H1 (cell line): Measurements from ENCODE around the gene MYBPC2. TPM values are rescaled to one million over a fixed set of nuclear protein-coding genes. Genes with fewer than 3 reads are reported as not detected.
"Not testable (repeated sequence)": the region's sequence is repeated elsewhere in the genome, so short reads cannot be mapped to it uniquely, and the experiment has no call there.

Experiments
- CTCF ChIA-PET: fragments of 300-600 bp; sonication (Branson Sonifier 250); formaldehyde crosslinking; loops from one replicate; lab custom pipeline; 2021; ENCODE audit not compliant: partially characterized antibody; lab: Charles Lee
- POLR2A ChIA-PET: fragments of 300-600 bp; sonication (Branson Sonifier 250); formaldehyde crosslinking; loops from one replicate; lab custom pipeline; 2021; ENCODE audit warnings: inconsistent platforms; ENCODE audit not compliant: partially characterized antibody; lab: Charles Lee
- DNase-seq, 2 experiments: peaks; one replicate each; pipeline versions ENCODE4 v3.0.0 to v3.0.0-alpha.2; 2010 to 2022; ENCODE audit warnings: low spot score in 2 of 2, low read depth in 1 of 2, mixed read lengths in 1 of 2
- FAIRE-seq: peaks from 2 replicates; lab custom pipeline; 2011; peaks lifted over from hg19 to GRCh38; lab: Jason Lieb, UNC
- H2AFZ ChIP-seq: 2 replicates; pipeline ENCODE4 v1.8.1; 2012; ENCODE audit warnings: low read length, inconsistent platforms
- H2AK5ac ChIP-seq: 2 replicates; pipeline ENCODE4 v1.6.1; 2013; ENCODE audit warnings: low read depth, low read length
- H2BK120ac ChIP-seq: replicated peaks from 2 replicates; pipeline ENCODE3; 2013; ENCODE audit warnings: low read depth, low read length, inconsistent platforms
- H2BK12ac ChIP-seq: 2 replicates; pipeline ENCODE4 v1.6.1; 2013; ENCODE audit warnings: low read depth, low read length
- H2BK15ac ChIP-seq: 2 replicates; pipeline ENCODE4 v1.6.1; 2013; ENCODE audit warnings: low read length
- H2BK20ac ChIP-seq: 2 replicates; pipeline ENCODE4 v1.6.1; 2013; ENCODE audit warnings: low read length
- H2BK5ac ChIP-seq: 2 replicates; pipeline ENCODE4 v1.6.1; 2013; ENCODE audit warnings: low read depth, low read length
- H3K14ac ChIP-seq: 2 replicates; pipeline ENCODE4 v1.6.1; 2013; ENCODE audit warnings: inconsistent platforms; ENCODE audit not compliant: insufficient read length
- H3K18ac ChIP-seq: 2 replicates; pipeline ENCODE4 v1.6.1; 2013; ENCODE audit warnings: low read length; ENCODE audit errors: extremely low read depth
- H3K23ac ChIP-seq: 2 replicates; pipeline ENCODE4 v1.6.1; 2013; ENCODE audit warnings: inconsistent platforms; ENCODE audit not compliant: insufficient read length
- H3K23me2 ChIP-seq: 2 replicates; pipeline ENCODE4 v1.6.1; 2013; ENCODE audit warnings: low read depth, low read length
- H3K27ac ChIP-seq: 2 replicates; pipeline ENCODE4 v1.6.1; 2011; ENCODE audit warnings: low read depth, low read length, inconsistent platforms
- H3K27me3 ChIP-seq, 4 experiments: replicated peaks in 1 of 4; 1 replicate in 1 of 4; 2 replicates in 3 of 4; pipeline versions ENCODE4 v1.6.1 to v1.8.1; 2011 to 2013; ENCODE audit warnings: low read length in 3 of 4, mild to moderate bottlenecking in 3 of 4, inconsistent platforms in 2 of 4, mixed read lengths in 2 of 4, moderate library complexity in 1 of 4; ENCODE audit not compliant: control insufficient read depth in 3 of 4, insufficient read depth in 3 of 4; ENCODE audit errors: extremely low read depth in 1 of 4
- H3K36me3 ChIP-seq, 4 experiments: 2 replicates each; pipeline versions ENCODE4 v1.6.1 to v1.8.1; 2011 to 2013; ENCODE audit warnings: mild to moderate bottlenecking in 4 of 4, low read length in 3 of 4, moderate library complexity in 2 of 4, control low read depth in 1 of 4, inconsistent platforms in 1 of 4; ENCODE audit not compliant: insufficient read depth in 4 of 4, control insufficient read depth in 2 of 4
- H3K4ac ChIP-seq: replicated peaks from 2 replicates; pipeline ENCODE3; 2013; ENCODE audit warnings: low read length, low read depth, mixed read lengths, inconsistent platforms; ENCODE audit not compliant: insufficient read length
- H3K4me1 ChIP-seq, 4 experiments: replicated peaks in 1 of 4; 1 replicate in 1 of 4; 2 replicates in 3 of 4; pipeline versions ENCODE4 v1.6.1 to v1.8.1; 2011 to 2013; ENCODE audit warnings: low read length in 3 of 4, inconsistent platforms in 2 of 4, mixed read lengths in 1 of 4; ENCODE audit not compliant: insufficient read depth in 4 of 4, control insufficient read depth in 3 of 4
- H3K4me2 ChIP-seq, 2 experiments: 2 replicates each; pipeline versions ENCODE4 v1.6.1 to v1.8.1; 2011 to 2013; ENCODE audit warnings: low read depth in 2 of 2, low read length in 2 of 2, control low read depth in 1 of 2, inconsistent platforms in 1 of 2, mild to moderate bottlenecking in 1 of 2; ENCODE audit not compliant: insufficient read depth in 1 of 2
- H3K4me3 ChIP-seq, 4 experiments: fragments of 200-600, 300-600 bp in 1 of 4; sonication (generic), shearing (Covaris generic), sonication (Bioruptor Twin) in 1 of 4; 2 replicates each; pipeline versions ENCODE4 v1.5.1 to v1.8.1; 2011 to 2016; ENCODE audit warnings: low read length in 4 of 4, low read depth in 3 of 4, control low read depth in 2 of 4, inconsistent platforms in 2 of 4, mild to moderate bottlenecking in 2 of 4, mixed read lengths in 1 of 4, moderate library complexity in 1 of 4; ENCODE audit not compliant: insufficient read depth in 2 of 4; ENCODE audit errors: extremely low read depth in 1 of 4
- H3K56ac ChIP-seq: replicated peaks from 2 replicates; pipeline ENCODE3; 2013; ENCODE audit warnings: low read depth, mild to moderate bottlenecking, mixed read lengths, low read length, inconsistent platforms; ENCODE audit not compliant: insufficient read length
- H3K79me1 ChIP-seq: 2 replicates; pipeline ENCODE4 v1.6.1; 2013; ENCODE audit warnings: low read depth, low read length, control low read depth
- H3K79me2 ChIP-seq, 2 experiments: 2 replicates each; pipeline versions ENCODE4 v1.6.1 to v1.8.1; 2012 to 2013; ENCODE audit warnings: low read length in 2 of 2, mild to moderate bottlenecking in 2 of 2, inconsistent platforms in 1 of 2; ENCODE audit not compliant: insufficient read depth in 2 of 2, control insufficient read depth in 1 of 2
- H3K9ac ChIP-seq, 4 experiments: replicated peaks in 1 of 4; 1 replicate in 1 of 4; 2 replicates in 3 of 4; pipeline versions ENCODE4 v1.6.1 to v1.8.1; 2011 to 2013; ENCODE audit warnings: low read depth in 3 of 4, low read length in 3 of 4, control low read depth in 2 of 4, mild to moderate bottlenecking in 2 of 4, moderate library complexity in 2 of 4, inconsistent platforms in 1 of 4; ENCODE audit errors: extremely low read depth in 1 of 4
- H3K9me3 ChIP-seq, 2 experiments: 2 replicates each; pipeline versions ENCODE4 v1.6.1 to v1.8.1; 2012 to 2013; ENCODE audit warnings: mild to moderate bottlenecking in 2 of 2, moderate library complexity in 2 of 2, control low read depth in 1 of 2, inconsistent platforms in 1 of 2, low read depth in 1 of 2, low read length in 1 of 2, mixed read lengths in 1 of 2; ENCODE audit not compliant: insufficient read depth in 2 of 2
- H4K20me1 ChIP-seq, 2 experiments: replicated peaks in 1 of 2; 2 replicates each; pipeline versions ENCODE3 to v1.8.1; 2011 to 2013; ENCODE audit warnings: inconsistent platforms in 2 of 2, low read length in 2 of 2, mild to moderate bottlenecking in 1 of 2; ENCODE audit not compliant: insufficient read depth in 2 of 2, control insufficient read depth in 1 of 2
- H4K5ac ChIP-seq: 2 replicates; pipeline ENCODE4 v1.6.1; 2013; ENCODE audit warnings: low read length, low read depth, mixed read lengths, inconsistent platforms; ENCODE audit not compliant: insufficient read length
- H4K8ac ChIP-seq: 2 replicates; pipeline ENCODE4 v1.8.0; 2013; ENCODE audit warnings: mild to moderate bottlenecking, moderate library complexity, low read length, inconsistent platforms; ENCODE audit not compliant: insufficient read depth; ENCODE audit errors: extremely low read depth
- H4K91ac ChIP-seq: replicated peaks from 2 replicates; pipeline ENCODE3; 2013; ENCODE audit warnings: low read length, mixed read lengths, inconsistent platforms; ENCODE audit not compliant: insufficient read length
- WGBS, 2 experiments: shearing (Covaris generic) in 1 of 2; methylation state at CpG; one replicate each; pipeline versions ENCODE4 v1.1.6 to v1.1.7; 2013 to 2015; ENCODE audit warnings: low lambda C conversion rate in 2 of 2, mixed read lengths in 2 of 2, inconsistent platforms in 1 of 2, low coverage in 1 of 2, missing lambda C conversion rate in 1 of 2; ENCODE audit not compliant: insufficient replicate concordance in 2 of 2, insufficient coverage in 1 of 2, insufficient read length in 1 of 2; ENCODE audit errors: extremely low coverage in 1 of 2, missing lambda C conversion rate in 1 of 2; 5-methylcytosine and 5-hydroxymethylcytosine counted together
- polyA plus RNA-seq, 7 experiments: library from polyadenylated mRNA; depleted of rRNA in 3 of 7; stranded (reverse) in 5 of 7; unstranded in 2 of 7; fragments of >200 nt in 5 of 7; fragments of 200-250 nt in 2 of 7; gene quantifications; 1 replicate in 5 of 7; 2 replicates in 1 of 7; 4 replicates in 1 of 7; pipeline versions ENCODE4 v1.2.1 to v1.2.3, GENCODE V29; 2011 to 2013; ENCODE audit warnings: missing spikeins in 2 of 7, mixed read lengths in 2 of 7
- total RNA-seq: library from RNA; stranded (reverse); fragmentation: NEBNext Ultra II Directional; extraction: Animal tissue kit (Norgen Biotek cat#: 25700); gene quantifications from 2 replicates; pipeline ENCODE4 v1.2.1, GENCODE V29; 2021

The MYBPC2 gene
- total and polyA plus RNA-seq, 2 of the 8 experiments (the other 6 are each of a cell fraction or from before 2014, with no cell fraction given): 1.8 to 3.1 TPM

- H4K5ac ChIP-seq, H3K18ac ChIP-seq, H3K14ac ChIP-seq, H3K36me3 ChIP-seq, H3K27me3 ChIP-seq, H2BK20ac ChIP-seq, H4K91ac ChIP-seq, CTCF ChIA-PET, H3K4me2 ChIP-seq, POLR2A ChIA-PET, H2BK5ac ChIP-seq, H3K23ac ChIP-seq, H2AK5ac ChIP-seq, H3K27ac ChIP-seq, H2BK15ac ChIP-seq, H3K23me2 ChIP-seq, H2BK120ac ChIP-seq, H4K20me1 ChIP-seq, H4K8ac ChIP-seq, H3K4ac ChIP-seq, H3K4me3 ChIP-seq, H3K4me1 ChIP-seq, DNase-seq, FAIRE-seq, H3K56ac ChIP-seq, H3K9me3 ChIP-seq, H3K79me2 ChIP-seq, H2BK12ac ChIP-seq, H3K79me1 ChIP-seq, H2AFZ ChIP-seq, H3K9ac ChIP-seq: not testable (repeated sequence)
- 100% methylated on average over 1 of the region's 2 CpGs; no CpG with 5 or more reads in 1 of the 2 experiments for WGBS, 2 experiments
Measured at GRCh38 chr19:50439130-50439529, 6.4 kb downstream of the MYBPC2 start.
